Measurements from ENCODE around the gene SSBP3. TPM values are rescaled to one million over a fixed set of nuclear protein-coding genes. Genes with fewer than 3 reads are reported as not detected.

The SSBP3 gene
- polyA plus RNA-seq, 1 donor (not counting 4 experiments of a cell fraction or from before 2014, with no cell fraction given): 16.9 TPM

GRCh38 chr1:54287801-54288211 lies 118.4 kb downstream of the SSBP3 start:
- H2AFZ ChIP-seq (ENCODE audit: control insufficient read depth, low read length): no peak overlapping the region
- no peak overlapping the region for H3K27ac ChIP-seq (ENCODE audit: control insufficient read depth, insufficient read depth, low read length)
- dilution Hi-C loops (cut with MboI; ENCODE audit: extremely low pct_ligation_motif_present, low sequenced_read_pairs): no loop called here
- DNase-seq (ENCODE audit: low read depth, low spot score): no peak
- no peaks in the 10 kb centered on the region for H3K9me1 ChIP-seq (ENCODE audit: control insufficient read depth, extremely low read depth, insufficient read depth, low read length)
- H3K9ac ChIP-seq (ENCODE audit: control insufficient read depth, extremely low read depth, insufficient read depth, low read length): no peak overlapping the region
- H3K4me3 ChIP-seq (ENCODE audit: control insufficient read depth in 2 of 3, extremely low read depth in 1 of 3, insufficient read depth in 2 of 3, low read depth in 1 of 3, low read length in 3 of 3): no peak overlapping the region
- peaks cover 23% of the 10 kb centered on the region for H3K4me1 ChIP-seq (ENCODE audit: control insufficient read depth, extremely low read depth, insufficient read depth, low read length)
- H3K79me2 ChIP-seq (ENCODE audit: control insufficient read depth, insufficient read depth, low read length): peaks cover 10% of the 10 kb centered on the region
- H3K9me3 ChIP-seq (ENCODE audit: control insufficient read depth, low read depth, low read length): no peaks in the 10 kb centered on the region
- FAIRE-seq: peak; percentile 29
- TF ChIP-seq, protein P1, sequence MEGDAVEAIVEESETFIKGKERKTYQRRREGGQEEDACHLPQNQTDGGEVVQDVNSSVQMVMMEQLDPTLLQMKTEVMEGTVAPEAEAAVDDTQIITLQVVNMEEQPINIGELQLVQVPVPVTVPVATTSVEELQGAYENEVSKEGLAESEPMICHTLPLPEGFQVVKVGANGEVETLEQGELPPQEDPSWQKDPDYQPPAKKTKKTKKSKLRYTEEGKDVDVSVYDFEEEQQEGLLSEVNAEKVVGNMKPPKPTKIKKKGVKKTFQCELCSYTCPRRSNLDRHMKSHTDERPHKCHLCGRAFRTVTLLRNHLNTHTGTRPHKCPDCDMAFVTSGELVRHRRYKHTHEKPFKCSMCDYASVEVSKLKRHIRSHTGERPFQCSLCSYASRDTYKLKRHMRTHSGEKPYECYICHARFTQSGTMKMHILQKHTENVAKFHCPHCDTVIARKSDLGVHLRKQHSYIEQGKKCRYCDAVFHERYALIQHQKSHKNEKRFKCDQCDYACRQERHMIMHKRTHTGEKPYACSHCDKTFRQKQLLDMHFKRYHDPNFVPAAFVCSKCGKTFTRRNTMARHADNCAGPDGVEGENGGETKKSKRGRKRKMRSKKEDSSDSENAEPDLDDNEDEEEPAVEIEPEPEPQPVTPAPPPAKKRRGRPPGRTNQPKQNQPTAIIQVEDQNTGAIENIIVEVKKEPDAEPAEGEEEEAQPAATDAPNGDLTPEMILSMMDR (optimal IDR thresholded peaks at IDR 0.05 in 1 of 3, IDR thresholded peaks at IDR 0.05 in 1 of 3, conservative IDR thresholded peaks at IDR 0.05 in 1 of 3; ENCODE audit: extremely low read depth in 1 of 3, insufficient read depth in 2 of 3, low read length in 3 of 3): no peak
- no peak for TF ChIP-seq EZH2 (IDR thresholded peaks at IDR 0.05; ENCODE audit: low read length)
- no peaks in the 10 kb centered on the region for H4K20me1 ChIP-seq (ENCODE audit: control insufficient read depth, extremely low read depth, insufficient read depth, low read length)
- H3K36me3 ChIP-seq (ENCODE audit: control insufficient read depth in 2 of 2, extremely low read depth in 1 of 2, insufficient read depth in 2 of 2, low read length in 2 of 2): no peaks in the 10 kb centered on the region
- no peak overlapping the region for H3K4me2 ChIP-seq (ENCODE audit: control insufficient read depth, extremely low read depth, insufficient read depth, low read depth, low read length)
- no peaks in the 10 kb centered on the region for H3K27me3 ChIP-seq (ENCODE audit: control insufficient read depth, extremely low read depth, insufficient read depth, low read length)

GRCh38 chr1:54287176-54287650 lies 119.0 kb downstream of the SSBP3 start:
- TF ChIP-seq, protein P1 (optimal IDR thresholded peaks at IDR 0.05 in 1 of 3, IDR thresholded peaks at IDR 0.05 in 1 of 3, conservative IDR thresholded peaks at IDR 0.05 in 1 of 3; ENCODE audit: extremely low read depth in 1 of 3, insufficient read depth in 2 of 3, low read length in 3 of 3): no peak
- no peak for TF ChIP-seq EZH2 (IDR thresholded peaks at IDR 0.05; ENCODE audit: low read length)
- Histone ChIP-seq H3K9me3 (ENCODE audit: control insufficient read depth, low read depth, low read length) (no peaks in the 10 kb centered on the region), H3K9me1 (ENCODE audit: control insufficient read depth, extremely low read depth, insufficient read depth, low read length) (no peaks in the 10 kb centered on the region), H3K27me3 (ENCODE audit: control insufficient read depth, extremely low read depth, insufficient read depth, low read length) (no peaks in the 10 kb centered on the region), H2AFZ (ENCODE audit: control insufficient read depth, low read length) (no peak overlapping the region), H3K9ac (ENCODE audit: control insufficient read depth, extremely low read depth, insufficient read depth, low read length) (no peak overlapping the region), H3K4me3 (ENCODE audit: control insufficient read depth in 2 of 3, extremely low read depth in 1 of 3, insufficient read depth in 2 of 3, low read depth in 1 of 3, low read length in 3 of 3) (no peak overlapping the region), H3K4me2 (ENCODE audit: control insufficient read depth, extremely low read depth, insufficient read depth, low read depth, low read length) (peak overlapping the region; percentile 16), H4K20me1 (ENCODE audit: control insufficient read depth, extremely low read depth, insufficient read depth, low read length) (no peaks in the 10 kb centered on the region), H3K27ac (ENCODE audit: control insufficient read depth, insufficient read depth, low read length) (no peak overlapping the region), H3K79me2 (ENCODE audit: control insufficient read depth, insufficient read depth, low read length) (peaks cover 8% of the 10 kb centered on the region), H3K4me1 (ENCODE audit: control insufficient read depth, extremely low read depth, insufficient read depth, low read length) (peaks cover 28% of the 10 kb centered on the region), H3K36me3 (ENCODE audit: control insufficient read depth in 2 of 2, extremely low read depth in 1 of 2, insufficient read depth in 2 of 2, low read length in 2 of 2) (no peaks in the 10 kb centered on the region)
- DNase-seq (ENCODE audit: low read depth, low spot score) (peak; percentile 11), FAIRE-seq (no peak)
- dilution Hi-C loops (cut with MboI; ENCODE audit: extremely low pct_ligation_motif_present, low sequenced_read_pairs): no loop called here
